GM12878 (cell line): ENCODE measurements around the gene UCP1. TPM values are rescaled to one million over a fixed set of nuclear protein-coding genes. Genes with fewer than 3 reads are reported as not detected.

Experiments used
- ATAC-seq: fragments of 200-7000 bp; cut with Tn5 transposase; 3 replicates; pipeline ENCODE4 v1.9.1; 2020; ENCODE audit warnings: mild to moderate bottlenecking, moderate library complexity
- BruUV-seq: library from RNA; stranded (reverse); fragments of 400-500 nt; replicated peaks from 2 replicates; lab custom pipeline; 2021; lab: Mats Ljungman, UMichigan
- CTCF ChIA-PET: fragments of 300-600 bp; sonication (Branson Sonifier 250); formaldehyde crosslinking; extraction: SDS; loops from one replicate; lab custom pipeline; 2021; ENCODE audit warnings: inconsistent platforms; lab: Yijun Ruan, JAX
- POLR2A ChIA-PET: fragments of 350-600 bp; formaldehyde crosslinking; extraction: SDS; loops from one replicate; lab custom pipeline; 2021; ENCODE audit warnings: inconsistent platforms; lab: Charles Lee
- RAD21 ChIA-PET: fragments of 300-600 bp; sonication (Branson Sonifier 250); formaldehyde crosslinking; loops from one replicate; lab custom pipeline; 2023; ENCODE audit warnings: antibody characterized with exemption; ENCODE audit not compliant: unreplicated experiment; lab: Charles Lee
- SMC1A ChIA-PET: fragments of 300-600 bp; sonication (Branson Sonifier 250); formaldehyde crosslinking; loops from one replicate; lab custom pipeline; 2023; ENCODE audit not compliant: unreplicated experiment, uncharacterized antibody; lab: Charles Lee
- DNase-seq: peaks from one replicate; pipeline ENCODE4 v3.0.0-alpha.2; 2011; ENCODE audit warnings: low read depth, low spot score
- FAIRE-seq: peaks from 3 replicates; lab custom pipeline; 2011; peaks lifted over from hg19 to GRCh38; lab: Jason Lieb, UNC
- H2AFZ ChIP-seq: 2 replicates; pipeline ENCODE4 v1.6.0; 2011; ENCODE audit warnings: low read depth, low read length, control low read depth; ENCODE audit not compliant: control insufficient read depth
- H3K27ac ChIP-seq: 2 replicates; pipeline ENCODE4 v1.5.1; 2011; ENCODE audit warnings: control low read depth; ENCODE audit not compliant: control insufficient read depth, insufficient read depth
- H3K27me3 ChIP-seq, 2 experiments: replicated peaks in 1 of 2; 2 replicates each; pipeline versions ENCODE4 v1.6.0 to v1.6.1; 2011; ENCODE audit warnings: low read length in 1 of 2; ENCODE audit not compliant: control insufficient read depth in 2 of 2, insufficient read depth in 2 of 2
- H3K36me3 ChIP-seq, 2 experiments: 2 replicates each; pipeline ENCODE4 v1.5.1; 2011; ENCODE audit warnings: low read length in 1 of 2; ENCODE audit not compliant: control insufficient read depth in 2 of 2, insufficient read depth in 2 of 2
- H3K4me1 ChIP-seq: 2 replicates; pipeline ENCODE4 v1.6.1; 2011; ENCODE audit warnings: mild to moderate bottlenecking, low read length, moderate library complexity, mixed read lengths; ENCODE audit not compliant: control insufficient read depth, insufficient read depth
- H3K4me2 ChIP-seq: 2 replicates; pipeline ENCODE4 v1.6.0; 2011; ENCODE audit warnings: control low read depth; ENCODE audit not compliant: control insufficient read depth, insufficient read depth
- H3K4me3 ChIP-seq: fragments of 200-600 bp; sonication (generic); 2 replicates; pipeline ENCODE4 v1.5.1; 2016
- H3K79me2 ChIP-seq: 2 replicates; pipeline ENCODE4 v1.6.0; 2011; ENCODE audit warnings: low read length; ENCODE audit not compliant: control insufficient read depth, insufficient read depth
- H3K9ac ChIP-seq: 2 replicates; pipeline ENCODE4 v1.8.0; 2011; ENCODE audit warnings: low read length, control low read depth, mixed read lengths; ENCODE audit not compliant: control insufficient read depth, insufficient read depth
- H3K9me3 ChIP-seq: replicated peaks from 3 replicates; pipeline ENCODE4 v1.5.1; 2011; ENCODE audit warnings: mild to moderate bottlenecking, low read length; ENCODE audit not compliant: control insufficient read depth, insufficient read depth
- H4K20me1 ChIP-seq: 2 replicates; pipeline ENCODE4 v1.6.0; 2011; ENCODE audit not compliant: control insufficient read depth, insufficient read depth
- BMI1 ChIP-seq: fragments of 450-650 bp; IDR thresholded peaks from 2 replicates; pipeline ENCODE4 v1.6.1; 2016; ENCODE audit warnings: mild to moderate bottlenecking, moderate library complexity, borderline replicate concordance
- CHD4 ChIP-seq: fragments of 200-600 bp; sonication (generic); IDR thresholded peaks from 2 replicates; pipeline ENCODE4 v1.6.1; 2016; ENCODE audit warnings: mild to moderate bottlenecking
- DPF2 ChIP-seq: fragments of 450-650 bp; IDR thresholded peaks from 2 replicates; pipeline ENCODE4 v1.6.1; 2017; ENCODE audit warnings: mild to moderate bottlenecking
- NBN ChIP-seq: fragments of 450-650 bp; IDR thresholded peaks from 2 replicates; pipeline ENCODE4 v1.6.1; 2016
- RAD21 ChIP-seq: IDR thresholded peaks from 2 replicates; pipeline ENCODE4 v1.6.1; 2011; ENCODE audit warnings: mild to moderate bottlenecking, low read depth, low read length, moderate library complexity; ENCODE audit not compliant: insufficient read depth
- RELA ChIP-seq: fragments of 450-650 bp; IDR thresholded peaks from 2 replicates; pipeline ENCODE4 v1.8.0; 2014; ENCODE audit warnings: borderline replicate concordance; ENCODE audit not compliant: partially characterized antibody
- RUNX3 ChIP-seq: IDR thresholded peaks from 2 replicates; pipeline ENCODE4 v1.6.1; 2012; ENCODE audit warnings: low read length, inconsistent platforms
- SMC3 ChIP-seq: IDR thresholded peaks from 2 replicates; pipeline ENCODE4 v1.6.1; 2011; ENCODE audit warnings: low read length, improper control_type of control experiment, borderline replicate concordance
- ZSCAN29 ChIP-seq: fragments of 450-650 bp; IDR thresholded peaks from 2 replicates; pipeline ENCODE4 v1.6.1; 2017; ENCODE audit warnings: mild to moderate bottlenecking, moderate library complexity
- WGBS: methylation state at CpG from one replicate; pipeline ENCODE4 v1.1.6; 2016; ENCODE audit warnings: low lambda C conversion rate; ENCODE audit not compliant: insufficient replicate concordance, insufficient coverage; ENCODE audit errors: missing lambda C conversion rate; 5-methylcytosine and 5-hydroxymethylcytosine counted together
- in situ Hi-C: fragments of 300-500 bp; cut with MboI; formaldehyde crosslinking; loops from 9 replicates; pipeline ENCODE4 v1.14.3; 2018; ENCODE audit warnings: mixed read lengths
- intact Hi-C: fragments of 100-400 bp; cut with micrococcal nuclease; formaldehyde crosslinking; loops from one replicate; pipeline ENCODE4 v1.14.2; 2022; ENCODE audit not compliant: unreplicated experiment
- polyA plus RNA-seq, 11 experiments: library from polyadenylated mRNA; depleted of rRNA in 4 of 11; unstranded in 6 of 11; stranded (reverse) in 5 of 11; fragments of >200 nt; fragmentation: Nextera tagmentation in 4 of 11; fragmentation: Illumina TruSeq in 1 of 11; extraction: Ambion mirVana in 4 of 11; extraction: Trizol in 1 of 11; gene quantifications; 1 replicate in 1 of 11; 2 replicates in 10 of 11; pipeline versions ENCODE4 v1.2.1 to v1.2.3, GENCODE V29; 2011 to 2016; ENCODE audit warnings: inconsistent platforms in 2 of 11, missing spikeins in 2 of 11, low read depth in 1 of 11
- total RNA-seq, 4 experiments: library from RNA; depleted of rRNA in 3 of 4; stranded (reverse); fragments of >200 nt in 3 of 4; fragmentation: Illumina TruSeq in 1 of 4; extraction: Trizol in 1 of 4; gene quantifications; 2 replicates each; pipeline versions ENCODE4 v1.2.1 to v1.2.3, GENCODE V29; 2013 to 2021
- TF ChIP-seq, protein P1 (sequence below): fragments of 450-650 bp; IDR thresholded peaks from 2 replicates; pipeline ENCODE4 v1.6.1; 2018; ENCODE audit warnings: mild to moderate bottlenecking, low read depth, moderate library complexity; ENCODE audit not compliant: partially characterized antibody
- TF ChIP-seq, protein P2 (sequence below), 3 experiments: IDR thresholded peaks in 2 of 3; conservative IDR thresholded peaks in 1 of 3; 2 replicates each; pipeline ENCODE4 v1.5.1; 2011; ENCODE audit warnings: low read depth in 3 of 3, low read length in 3 of 3, mild to moderate bottlenecking in 3 of 3, control low read depth in 2 of 3, moderate library complexity in 2 of 3, inconsistent platforms in 1 of 3, mixed read lengths in 1 of 3; ENCODE audit not compliant: control insufficient read depth in 2 of 3, insufficient read depth in 1 of 3; ENCODE audit errors: extremely low read depth in 1 of 3

UCP1 gene
- total and polyA plus RNA-seq, 10 of the 15 experiments (the other 5 are each of a cell fraction or from before 2014, with no cell fraction given), result not detected

DNA sequence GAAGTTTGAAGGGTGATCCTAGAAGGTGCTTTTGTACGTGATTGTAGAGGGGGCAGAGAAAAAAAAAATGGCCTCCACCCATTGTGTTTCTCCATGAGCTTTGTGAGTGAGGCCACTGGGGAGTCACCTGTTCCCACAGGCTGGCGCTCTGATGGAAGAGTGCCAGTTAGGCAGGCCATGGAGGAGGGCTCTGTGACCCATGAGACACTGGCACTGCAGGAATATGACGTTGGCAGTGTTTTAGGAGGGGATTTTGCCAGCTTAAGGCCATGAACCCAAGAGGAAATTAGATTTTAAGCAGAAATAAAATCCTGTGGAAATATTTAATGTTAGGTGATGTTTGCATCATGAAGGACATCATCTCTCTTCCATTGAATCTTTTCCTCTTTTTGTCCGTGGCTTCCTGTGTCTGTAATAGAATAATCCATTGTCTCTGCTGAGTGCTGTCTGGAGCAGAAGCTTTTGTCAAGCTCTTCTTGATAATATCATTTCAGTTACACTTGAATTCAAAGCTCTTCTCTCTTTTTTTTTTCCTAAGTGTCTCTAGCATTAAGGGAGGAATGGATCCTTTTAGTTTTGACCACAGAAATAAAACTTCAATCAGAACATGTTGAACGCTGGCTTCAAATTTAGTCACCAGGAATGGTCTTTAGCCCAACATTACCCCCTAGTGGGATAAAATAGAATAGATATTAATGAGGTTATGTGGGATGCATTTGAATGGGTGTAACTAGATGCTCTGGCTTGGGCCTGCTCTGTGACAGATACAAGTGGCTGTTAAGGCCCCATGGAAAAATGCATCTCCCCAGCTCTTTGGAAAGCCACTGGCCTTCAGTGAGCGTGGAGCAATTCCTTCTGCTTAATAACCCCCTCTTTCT is 41.0 kb upstream of the UCP1 start:
- Histone ChIP-seq H3K9ac (no peak overlapping the region), H3K27me3 (no peaks in the 10 kb centered on the region), H3K4me2 (no peak overlapping the region), H4K20me1 (no peaks in the 10 kb centered on the region), H2AFZ (no peak overlapping the region), H3K4me3 (no peak overlapping the region), H3K4me1 (no peaks in the 10 kb centered on the region), H3K27ac (no peak overlapping the region), H3K9me3 (no peaks in the 10 kb centered on the region), H3K79me2 (no peaks in the 10 kb centered on the region), H3K36me3 (no peaks in the 10 kb centered on the region)
- ChIA-PET POLR2A (no interaction called here), SMC1A (interaction anchor here (0.7 to 4.0 kb wide), 19 partner anchors 10 to 390 kb away, joined by 3 to 39 read pairs (median 3); partner anchors contain the start of genes ELMOD2 and SCOC), CTCF (interaction anchor here (0.6 to 5.6 kb wide), 26 partner anchors 9 to 1045 kb away, joined by 3 to 88 read pairs (median 3); partner anchors contain the start of gene ELMOD2), RAD21 (interaction anchor here (0.9 to 2.8 kb wide), 7 partner anchors 52 to 252 kb away, joined by 3 to 28 read pairs (median 4); partner anchors contain the start of genes ELMOD2 and SCOC)
- BruUV-seq, result no TSS peak
- peak; percentile 90 for FAIRE-seq
- peak; percentile 91 for ATAC-seq
- TF ChIP-seq RUNX3 (peak; percentile 41; the same call in 1 of the 2 replicates), SMC3 (peak; percentile 84), NBN (no peak), RELA (no peak), ZSCAN29 (no peak), RAD21 (peak; percentile 85), CHD4 (no peak), BMI1 (no peak), DPF2 (no peak)
- TF ChIP-seq, protein P1, sequence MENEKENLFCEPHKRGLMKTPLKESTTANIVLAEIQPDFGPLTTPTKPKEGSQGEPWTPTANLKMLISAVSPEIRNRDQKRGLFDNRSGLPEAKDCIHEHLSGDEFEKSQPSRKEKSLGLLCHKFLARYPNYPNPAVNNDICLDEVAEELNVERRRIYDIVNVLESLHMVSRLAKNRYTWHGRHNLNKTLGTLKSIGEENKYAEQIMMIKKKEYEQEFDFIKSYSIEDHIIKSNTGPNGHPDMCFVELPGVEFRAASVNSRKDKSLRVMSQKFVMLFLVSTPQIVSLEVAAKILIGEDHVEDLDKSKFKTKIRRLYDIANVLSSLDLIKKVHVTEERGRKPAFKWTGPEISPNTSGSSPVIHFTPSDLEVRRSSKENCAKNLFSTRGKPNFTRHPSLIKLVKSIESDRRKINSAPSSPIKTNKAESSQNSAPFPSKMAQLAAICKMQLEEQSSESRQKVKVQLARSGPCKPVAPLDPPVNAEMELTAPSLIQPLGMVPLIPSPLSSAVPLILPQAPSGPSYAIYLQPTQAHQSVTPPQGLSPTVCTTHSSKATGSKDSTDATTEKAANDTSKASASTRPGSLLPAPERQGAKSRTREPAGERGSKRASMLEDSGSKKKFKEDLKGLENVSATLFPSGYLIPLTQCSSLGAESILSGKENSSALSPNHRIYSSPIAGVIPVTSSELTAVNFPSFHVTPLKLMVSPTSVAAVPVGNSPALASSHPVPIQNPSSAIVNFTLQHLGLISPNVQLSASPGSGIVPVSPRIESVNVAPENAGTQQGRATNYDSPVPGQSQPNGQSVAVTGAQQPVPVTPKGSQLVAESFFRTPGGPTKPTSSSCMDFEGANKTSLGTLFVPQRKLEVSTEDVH, result no peak
- TF ChIP-seq, protein P2, sequence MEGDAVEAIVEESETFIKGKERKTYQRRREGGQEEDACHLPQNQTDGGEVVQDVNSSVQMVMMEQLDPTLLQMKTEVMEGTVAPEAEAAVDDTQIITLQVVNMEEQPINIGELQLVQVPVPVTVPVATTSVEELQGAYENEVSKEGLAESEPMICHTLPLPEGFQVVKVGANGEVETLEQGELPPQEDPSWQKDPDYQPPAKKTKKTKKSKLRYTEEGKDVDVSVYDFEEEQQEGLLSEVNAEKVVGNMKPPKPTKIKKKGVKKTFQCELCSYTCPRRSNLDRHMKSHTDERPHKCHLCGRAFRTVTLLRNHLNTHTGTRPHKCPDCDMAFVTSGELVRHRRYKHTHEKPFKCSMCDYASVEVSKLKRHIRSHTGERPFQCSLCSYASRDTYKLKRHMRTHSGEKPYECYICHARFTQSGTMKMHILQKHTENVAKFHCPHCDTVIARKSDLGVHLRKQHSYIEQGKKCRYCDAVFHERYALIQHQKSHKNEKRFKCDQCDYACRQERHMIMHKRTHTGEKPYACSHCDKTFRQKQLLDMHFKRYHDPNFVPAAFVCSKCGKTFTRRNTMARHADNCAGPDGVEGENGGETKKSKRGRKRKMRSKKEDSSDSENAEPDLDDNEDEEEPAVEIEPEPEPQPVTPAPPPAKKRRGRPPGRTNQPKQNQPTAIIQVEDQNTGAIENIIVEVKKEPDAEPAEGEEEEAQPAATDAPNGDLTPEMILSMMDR (IDR thresholded peaks at IDR 0.05 in 2 of 3, conservative IDR thresholded peaks at IDR 0.05 in 1 of 3; ENCODE audit: control insufficient read depth in 2 of 3, extremely low read depth in 1 of 3, insufficient read depth in 1 of 3, low read depth in 3 of 3, low read length in 3 of 3), result peak; percentile 39 to 68 (median 52); a peak in 5 of 6 replicates
- peak; percentile 19 for DNase-seq
- in situ Hi-C loops (loop anchor here (5.0 to 10.0 kb wide), 2 partner anchors 245 to 252 kb away; no protein-coding TSS in a partner anchor), intact Hi-C loops (loop anchor here (1.0 to 5.0 kb wide), 3 partner anchors 85 to 249 kb away; partner anchors contain the start of gene ELMOD2)
- 7% methylated on average over 6 of the region's 6 CpGs for WGBS
